ENCODE data around the gene SPATS2.
"Not testable (repeated sequence)": the region's sequence is repeated elsewhere in the genome, so short reads cannot be mapped to it uniquely, and the experiment has no call there.

The SPATS2 gene

GRCh38 chr12:49413796-49414195, 46.5 kb downstream of the SPATS2 start:
- no peaks in the 10 kb centered on the region for H3K36me3 ChIP-seq (ENCODE audit: control insufficient read depth in 2 of 2, insufficient read depth in 2 of 2, low read length in 2 of 2)
- no peaks in the 10 kb centered on the region for H3K27me3 ChIP-seq (ENCODE audit: control insufficient read depth in 1 of 2, insufficient read depth in 2 of 2, low read length in 2 of 2)
- H3K4me1 ChIP-seq (ENCODE audit: control insufficient read depth, insufficient read depth, low read length) = no peaks in the 10 kb centered on the region
- H3K27ac ChIP-seq (ENCODE audit: low read length) = no peak overlapping the region
- no peak overlapping the region for H3K4me3 ChIP-seq (ENCODE audit: low read length in 2 of 2)
- no peak overlapping the region for H3K9ac ChIP-seq (ENCODE audit: low read length in 2 of 2)
- H3K9me3 ChIP-seq (ENCODE audit: control insufficient read depth in 2 of 2, low read length in 2 of 2) = no peaks in the 10 kb centered on the region

- H3K9me3 ChIP-seq (ENCODE audit: control insufficient read depth in 2 of 2, low read length in 2 of 2) = no peaks in the 10 kb centered on the region
- no peaks in the 10 kb centered on the region for H3K36me3 ChIP-seq (ENCODE audit: control insufficient read depth in 2 of 2, insufficient read depth in 2 of 2, low read length in 2 of 2)
- no peaks in the 10 kb centered on the region for H3K27me3 ChIP-seq (ENCODE audit: control insufficient read depth in 1 of 2, insufficient read depth in 2 of 2, low read length in 2 of 2)
- H3K4me1 ChIP-seq (ENCODE audit: control insufficient read depth, insufficient read depth, low read length) = no peaks in the 10 kb centered on the region
- H3K27ac ChIP-seq (ENCODE audit: low read length) = no peak overlapping the region
- no peak overlapping the region for H3K4me3 ChIP-seq (ENCODE audit: low read length in 2 of 2)
- H3K9ac ChIP-seq (ENCODE audit: low read length in 2 of 2) = no peak overlapping the region
Measured at GRCh38 chr12:49414364-49414763, 47.1 kb downstream of the SPATS2 start.

- Histone ChIP-seq H3K27ac (ENCODE audit: low read length) (no peak overlapping the region), H3K27me3 (ENCODE audit: control insufficient read depth in 1 of 2, insufficient read depth in 2 of 2, low read length in 2 of 2) (no peaks in the 10 kb centered on the region), H3K36me3 (ENCODE audit: control insufficient read depth in 2 of 2, insufficient read depth in 2 of 2, low read length in 2 of 2) (no peaks in the 10 kb centered on the region)
Measured at GRCh38 chr12:49415521-49415970, 48.3 kb downstream of the SPATS2 start.

DNA sequence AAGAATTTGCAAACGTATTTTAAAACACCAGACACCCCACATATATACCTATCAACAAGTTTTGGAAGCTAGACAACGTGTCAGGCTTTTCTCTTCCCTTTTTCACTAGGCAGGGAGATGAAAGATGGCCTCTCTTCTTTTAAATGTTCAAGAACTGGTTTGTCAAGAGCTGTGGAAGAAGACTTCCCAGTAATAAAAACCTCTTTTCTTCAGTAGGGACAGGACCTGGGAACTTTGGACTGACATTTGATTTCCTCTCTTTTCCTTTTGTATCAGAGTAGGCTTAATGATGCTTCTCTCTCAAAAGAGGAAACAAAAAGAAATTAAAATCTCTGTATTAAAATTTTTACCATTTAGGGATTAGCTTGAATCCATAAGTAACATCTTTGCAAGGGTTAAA, 49.6 kb downstream of the SPATS2 start:
- Histone ChIP-seq H3K9ac (ENCODE audit: low read length in 2 of 2) (no peak overlapping the region), H3K4me3 (ENCODE audit: low read length in 2 of 2) (no peak overlapping the region), H3K9me3 (ENCODE audit: control insufficient read depth in 2 of 2, low read length in 2 of 2) (no peaks in the 10 kb centered on the region), H3K36me3 (ENCODE audit: control insufficient read depth in 2 of 2, insufficient read depth in 2 of 2, low read length in 2 of 2) (no peaks in the 10 kb centered on the region), H3K4me1 (ENCODE audit: control insufficient read depth, insufficient read depth, low read length) (no peaks in the 10 kb centered on the region), H3K27me3 (ENCODE audit: control insufficient read depth in 1 of 2, insufficient read depth in 2 of 2, low read length in 2 of 2) (no peaks in the 10 kb centered on the region), H3K27ac (ENCODE audit: low read length) (no peak overlapping the region)

More at GRCh38 chr12:49415521-49415970, 48.3 kb downstream of the SPATS2 start:
- Histone ChIP-seq H3K9me3 (ENCODE audit: control insufficient read depth in 2 of 2, low read length in 2 of 2) (no peaks in the 10 kb centered on the region), H3K4me1 (ENCODE audit: control insufficient read depth, insufficient read depth, low read length) (no peaks in the 10 kb centered on the region), H3K4me3 (ENCODE audit: low read length in 2 of 2) (no peak overlapping the region), H3K9ac (ENCODE audit: low read length in 2 of 2) (no peak overlapping the region)

- Histone ChIP-seq H3K27ac (ENCODE audit: low read length) (no peak overlapping the region), H3K36me3 (ENCODE audit: control insufficient read depth in 2 of 2, insufficient read depth in 2 of 2, low read length in 2 of 2) (no peaks in the 10 kb centered on the region), H3K27me3 (ENCODE audit: control insufficient read depth in 1 of 2, insufficient read depth in 2 of 2, low read length in 2 of 2) (no peaks in the 10 kb centered on the region), H3K4me1 (ENCODE audit: control insufficient read depth, insufficient read depth, low read length) (no peaks in the 10 kb centered on the region), H3K9ac (ENCODE audit: low read length in 2 of 2) (no peak overlapping the region), H3K9me3 (ENCODE audit: control insufficient read depth in 2 of 2, low read length in 2 of 2) (no peaks in the 10 kb centered on the region), H3K4me3 (ENCODE audit: low read length in 2 of 2) (no peak overlapping the region)
Measured at GRCh38 chr12:49417558-49417957, 50.3 kb downstream of the SPATS2 start.

GRCh38 chr12:49420556-49420955, 53.3 kb downstream of the SPATS2 start:
- no peak overlapping the region for H3K4me3 ChIP-seq (ENCODE audit: low read length in 2 of 2)
- no peak overlapping the region for H3K9ac ChIP-seq (ENCODE audit: low read length in 2 of 2)
- no peaks in the 10 kb centered on the region for H3K9me3 ChIP-seq (ENCODE audit: control insufficient read depth in 2 of 2, low read length in 2 of 2)
- H3K36me3 ChIP-seq (ENCODE audit: control insufficient read depth in 2 of 2, insufficient read depth in 2 of 2, low read length in 2 of 2) = no peaks in the 10 kb centered on the region
- H3K4me1 ChIP-seq (ENCODE audit: control insufficient read depth, insufficient read depth, low read length) = no peaks in the 10 kb centered on the region
- no peak overlapping the region for H3K27ac ChIP-seq (ENCODE audit: low read length)
- no peaks in the 10 kb centered on the region for H3K27me3 ChIP-seq (ENCODE audit: control insufficient read depth in 1 of 2, insufficient read depth in 2 of 2, low read length in 2 of 2)

DNA sequence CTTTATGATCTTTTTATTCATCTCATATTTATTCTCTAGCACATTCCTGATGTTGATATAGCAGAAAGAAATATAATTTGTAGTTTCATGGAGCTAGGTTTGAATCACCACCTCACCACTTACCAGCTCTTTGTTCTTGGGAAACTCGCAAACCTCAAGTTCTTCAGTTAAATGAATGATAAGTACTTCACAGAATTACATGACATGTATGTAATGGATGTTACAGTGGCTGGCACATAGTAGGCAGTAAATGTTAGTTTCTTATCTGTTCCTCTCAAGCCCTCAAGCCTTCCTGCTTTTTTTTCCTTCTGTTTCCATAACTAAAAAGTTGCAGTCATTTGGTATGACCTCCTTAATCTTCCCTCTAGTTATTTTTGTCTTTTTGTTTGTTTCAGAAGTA, 54.9 kb downstream of the SPATS2 start:
- Histone ChIP-seq H3K36me3 (ENCODE audit: control insufficient read depth in 2 of 2, insufficient read depth in 2 of 2, low read length in 2 of 2) (no peaks in the 10 kb centered on the region), H3K9me3 (ENCODE audit: control insufficient read depth in 2 of 2, low read length in 2 of 2) (no peaks in the 10 kb centered on the region), H3K4me3 (ENCODE audit: low read length in 2 of 2) (no peak overlapping the region), H3K9ac (ENCODE audit: low read length in 2 of 2) (no peak overlapping the region), H3K4me1 (ENCODE audit: control insufficient read depth, insufficient read depth, low read length) (no peaks in the 10 kb centered on the region), H3K27me3 (ENCODE audit: control insufficient read depth in 1 of 2, insufficient read depth in 2 of 2, low read length in 2 of 2) (no peaks in the 10 kb centered on the region), H3K27ac (ENCODE audit: low read length) (no peak overlapping the region)

- Histone ChIP-seq H3K9me3 (ENCODE audit: control insufficient read depth in 2 of 2, low read length in 2 of 2) (no peaks in the 10 kb centered on the region), H3K36me3 (ENCODE audit: control insufficient read depth in 2 of 2, insufficient read depth in 2 of 2, low read length in 2 of 2) (no peaks in the 10 kb centered on the region), H3K4me3 (ENCODE audit: low read length in 2 of 2) (no peak overlapping the region), H3K27me3 (ENCODE audit: control insufficient read depth in 1 of 2, insufficient read depth in 2 of 2, low read length in 2 of 2) (no peaks in the 10 kb centered on the region), H3K4me1 (ENCODE audit: control insufficient read depth, insufficient read depth, low read length) (no peaks in the 10 kb centered on the region), H3K9ac (ENCODE audit: low read length in 2 of 2) (no peak overlapping the region), H3K27ac (ENCODE audit: low read length) (no peak overlapping the region)
Measured at GRCh38 chr12:49428793-49429192, 61.5 kb downstream of the SPATS2 start.

GRCh38 chr12:49432616-49433015, 65.4 kb downstream of the SPATS2 start:
- H3K9ac ChIP-seq (ENCODE audit: low read length in 2 of 2) = no peak overlapping the region
- H3K27ac ChIP-seq (ENCODE audit: low read length) = no peak overlapping the region
- no peaks in the 10 kb centered on the region for H3K36me3 ChIP-seq (ENCODE audit: control insufficient read depth in 2 of 2, insufficient read depth in 2 of 2, low read length in 2 of 2)
- no peaks in the 10 kb centered on the region for H3K27me3 ChIP-seq (ENCODE audit: control insufficient read depth in 1 of 2, insufficient read depth in 2 of 2, low read length in 2 of 2)
- H3K9me3 ChIP-seq (ENCODE audit: control insufficient read depth in 2 of 2, low read length in 2 of 2) = no peaks in the 10 kb centered on the region
- no peaks in the 10 kb centered on the region for H3K4me1 ChIP-seq (ENCODE audit: control insufficient read depth, insufficient read depth, low read length)
- H3K4me3 ChIP-seq (ENCODE audit: low read length in 2 of 2) = no peak overlapping the region

DNA sequence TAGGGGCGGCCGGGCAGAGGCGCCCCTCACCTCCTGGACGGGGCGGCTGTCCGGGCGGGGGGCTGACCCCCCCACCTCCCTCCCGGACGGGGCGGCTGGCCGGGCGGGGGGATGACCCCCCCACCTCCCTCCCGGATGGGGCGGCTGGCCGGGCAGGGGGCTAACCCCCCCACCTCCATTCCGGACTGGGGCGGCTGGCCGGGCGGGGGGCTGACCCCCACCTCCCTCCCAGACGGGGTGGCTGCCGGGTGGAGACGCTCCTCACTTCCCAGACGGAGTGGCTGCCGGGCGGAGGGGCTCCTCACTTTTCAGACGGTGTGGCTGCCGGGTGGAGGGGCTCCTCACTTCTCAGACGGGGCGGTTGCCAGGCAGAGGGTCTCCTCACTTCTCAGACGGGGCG, 69.5 kb downstream of the SPATS2 start:
- not testable (repeated sequence) for H3K9ac ChIP-seq (ENCODE audit: low read length in 2 of 2)

DNA sequence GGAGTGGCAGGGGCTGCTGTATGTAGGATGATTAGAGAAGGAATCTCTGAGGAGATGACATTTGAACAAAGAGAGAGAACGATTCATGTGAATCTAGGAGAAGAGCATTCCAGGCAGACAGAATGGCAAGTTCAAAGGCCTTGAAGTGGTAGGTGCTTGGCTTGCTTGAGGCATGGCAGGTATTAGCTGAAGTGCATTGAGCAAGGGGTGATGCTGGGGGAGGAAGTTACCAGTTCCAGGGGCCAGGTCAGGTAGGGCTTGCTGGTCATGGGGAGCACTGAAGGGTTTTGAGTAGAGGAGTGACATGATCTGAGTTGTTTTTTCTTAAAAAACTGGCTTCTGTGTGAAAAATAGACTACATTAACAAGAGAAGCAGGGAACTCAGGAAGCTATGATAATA, 71.8 kb downstream of the SPATS2 start:
- Histone ChIP-seq H3K4me1 (ENCODE audit: control insufficient read depth, insufficient read depth, low read length) (no peaks in the 10 kb centered on the region), H3K27ac (ENCODE audit: low read length) (no peak overlapping the region), H3K4me3 (ENCODE audit: low read length in 2 of 2) (no peak overlapping the region), H3K9me3 (ENCODE audit: control insufficient read depth in 2 of 2, low read length in 2 of 2) (no peaks in the 10 kb centered on the region), H3K36me3 (ENCODE audit: control insufficient read depth in 2 of 2, insufficient read depth in 2 of 2, low read length in 2 of 2) (no peaks in the 10 kb centered on the region), H3K27me3 (ENCODE audit: control insufficient read depth in 1 of 2, insufficient read depth in 2 of 2, low read length in 2 of 2) (no peaks in the 10 kb centered on the region), H3K9ac (ENCODE audit: low read length in 2 of 2) (no peak overlapping the region)

More for the DNA sequence above, 69.5 kb downstream of the SPATS2 start:
- H3K4me1 ChIP-seq (ENCODE audit: control insufficient read depth, insufficient read depth, low read length); H3K9me3 ChIP-seq (ENCODE audit: control insufficient read depth in 2 of 2, low read length in 2 of 2); H3K4me3 ChIP-seq (ENCODE audit: low read length in 2 of 2); H3K27ac ChIP-seq (ENCODE audit: low read length); H3K27me3 ChIP-seq (ENCODE audit: control insufficient read depth in 1 of 2, insufficient read depth in 2 of 2, low read length in 2 of 2); H3K36me3 ChIP-seq (ENCODE audit: control insufficient read depth in 2 of 2, insufficient read depth in 2 of 2, low read length in 2 of 2): not testable (repeated sequence)
